ENCODE results near the gene CIB2.
A peak's percentile ranks its signal among the peaks of the same experiment; 100 is the strongest.

CIB2 gene

DNA sequence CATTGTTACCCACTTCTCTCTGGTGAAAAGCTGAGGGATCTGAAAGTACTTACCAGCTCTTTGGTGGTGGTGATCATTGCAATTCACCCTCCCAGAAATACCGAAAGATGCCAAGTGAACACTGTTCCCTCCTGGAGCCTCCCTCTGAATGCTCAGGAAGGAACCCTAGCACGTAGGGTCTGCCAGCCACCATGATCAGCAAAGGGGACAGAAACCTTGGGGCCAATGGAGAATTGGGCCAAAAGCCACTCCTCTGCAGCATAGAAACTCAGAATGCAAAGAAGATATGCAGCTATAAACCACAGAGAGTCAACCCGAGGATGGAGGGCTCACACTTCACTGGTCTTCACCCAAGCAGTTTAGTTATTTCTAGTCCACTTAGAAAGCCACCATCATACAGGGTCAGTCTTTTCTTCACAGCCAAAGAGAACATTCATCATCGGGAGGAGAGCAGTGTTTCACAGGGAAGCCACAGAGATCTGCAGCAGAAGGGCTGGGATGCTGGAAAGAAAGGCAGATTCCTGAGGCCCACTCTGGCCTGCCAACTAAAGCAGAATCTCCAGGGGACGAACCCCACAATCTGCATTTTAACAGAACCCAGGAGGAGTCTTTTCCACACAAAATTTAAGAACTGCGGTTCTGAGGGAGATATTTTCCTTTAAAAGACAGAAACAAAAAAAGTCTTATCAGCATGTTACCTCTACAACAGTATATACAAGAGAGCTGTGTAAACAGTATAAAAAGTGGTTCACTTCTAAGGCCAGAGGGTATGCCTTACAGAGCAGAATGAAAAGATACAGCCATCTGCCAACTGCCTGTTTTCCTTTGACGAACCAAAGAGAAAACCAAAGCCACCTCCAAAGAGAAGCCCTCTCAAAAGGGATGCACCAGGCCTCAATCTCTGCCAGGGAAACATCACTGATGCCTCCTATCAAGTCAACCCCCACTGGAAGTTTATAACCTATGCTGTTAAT lies 65.0 kb downstream of the CIB2 start:
- no peak for DNase-seq (ENCODE audit: low read depth)

DNA sequence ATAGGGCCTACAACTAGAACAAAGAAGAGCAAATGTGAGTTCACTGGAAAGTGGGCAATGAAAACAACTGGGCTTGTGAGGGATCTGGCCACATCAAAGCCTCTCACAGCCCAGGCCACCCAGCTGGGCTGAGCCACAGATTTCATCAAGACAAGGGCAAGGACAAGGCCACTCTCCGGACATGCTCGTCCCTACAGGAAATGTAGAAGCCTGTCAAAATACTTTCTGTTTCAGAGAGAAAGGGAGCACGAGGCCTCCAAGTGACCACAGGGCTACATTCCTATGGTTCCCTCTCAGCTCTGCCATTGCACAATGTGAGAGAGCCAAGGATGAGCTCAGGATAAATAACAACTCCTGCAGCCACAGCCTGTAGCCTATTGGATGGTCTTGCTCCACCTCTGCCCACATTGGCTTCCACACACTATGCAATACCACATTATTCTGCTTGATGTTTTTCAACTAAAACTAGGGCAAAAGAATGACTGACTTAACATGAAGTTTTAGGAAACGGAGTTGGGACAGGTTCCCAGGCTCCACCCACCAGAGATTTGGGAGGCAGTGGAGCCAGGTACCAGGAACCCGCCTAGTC lies 65.9 kb downstream of the CIB2 start:
- peak; percentile 97 for DNase-seq (ENCODE audit: low read depth)

- no peak for DNase-seq (ENCODE audit: low read depth)
These were observed 66.7 kb downstream of the CIB2 start for GRCh38 chr15:78064544-78064943.

DNA sequence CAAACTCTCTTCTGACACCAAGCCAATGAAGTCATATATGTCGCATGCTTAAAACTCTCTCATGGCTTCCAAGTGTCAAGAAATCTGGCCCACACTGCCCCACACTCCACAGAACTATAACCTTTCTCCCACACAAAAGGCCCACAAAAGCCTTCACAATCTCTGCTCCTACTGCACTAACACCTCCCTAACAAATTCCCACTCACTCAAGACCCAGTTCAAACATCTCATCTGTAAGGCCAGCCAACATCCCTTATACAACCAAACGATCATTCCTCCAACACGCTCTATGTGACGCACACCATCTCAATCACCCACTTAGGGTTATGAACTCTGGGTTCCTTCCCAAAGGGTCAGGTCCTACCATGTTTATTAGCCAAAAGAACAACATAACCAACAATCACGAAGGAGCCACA lies 67.3 kb downstream of the CIB2 start:
- no peak for DNase-seq (ENCODE audit: low read depth)

- DNase-seq (ENCODE audit: low read depth): no peak
These were observed 68.0 kb downstream of the CIB2 start for GRCh38 chr15:78063217-78063616.

DNA sequence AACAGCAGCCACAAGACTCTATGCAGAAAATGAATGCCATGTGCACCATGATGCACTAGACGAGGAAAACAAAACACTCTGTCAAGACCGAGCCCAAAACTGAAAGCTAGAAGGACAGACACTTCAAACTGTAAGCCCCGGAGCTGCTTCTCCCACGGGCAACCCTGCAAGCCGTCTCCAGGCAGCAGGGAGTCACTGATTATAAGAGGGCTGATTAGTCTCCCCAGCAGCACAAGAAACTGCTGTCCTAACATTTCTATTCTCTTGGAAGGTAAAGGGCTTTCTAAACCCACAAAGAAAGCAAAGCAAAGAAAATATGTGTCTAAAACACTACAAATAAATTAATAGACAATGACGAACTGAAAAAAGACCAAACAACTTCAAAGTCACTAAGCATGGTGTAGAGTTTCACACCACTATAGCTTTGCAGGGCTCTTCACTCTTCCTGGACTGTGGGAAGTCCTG lies 69.2 kb downstream of the CIB2 start:
- no peak for DNase-seq (ENCODE audit: low read depth)

DNA sequence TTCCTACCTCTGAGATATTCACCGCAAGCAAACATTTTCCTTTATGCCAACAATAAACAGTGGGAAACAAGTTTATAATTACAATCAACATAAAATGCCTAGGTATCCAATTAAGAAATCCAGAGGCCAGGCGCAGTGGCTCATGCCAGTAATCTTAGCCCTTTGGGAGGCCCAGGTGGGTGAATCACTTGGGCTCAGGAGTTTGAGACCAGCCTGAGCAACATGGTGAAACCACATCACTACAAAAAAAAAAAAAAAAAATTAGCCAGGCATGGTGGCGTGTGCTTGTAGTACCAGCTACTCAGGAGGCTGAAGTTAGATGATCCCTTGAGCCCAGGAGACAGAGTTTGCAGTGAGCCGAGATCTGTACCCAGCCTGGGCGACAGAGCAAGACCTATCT lies 71.0 kb downstream of the CIB2 start:
- no peak for DNase-seq (ENCODE audit: low read depth)

DNA sequence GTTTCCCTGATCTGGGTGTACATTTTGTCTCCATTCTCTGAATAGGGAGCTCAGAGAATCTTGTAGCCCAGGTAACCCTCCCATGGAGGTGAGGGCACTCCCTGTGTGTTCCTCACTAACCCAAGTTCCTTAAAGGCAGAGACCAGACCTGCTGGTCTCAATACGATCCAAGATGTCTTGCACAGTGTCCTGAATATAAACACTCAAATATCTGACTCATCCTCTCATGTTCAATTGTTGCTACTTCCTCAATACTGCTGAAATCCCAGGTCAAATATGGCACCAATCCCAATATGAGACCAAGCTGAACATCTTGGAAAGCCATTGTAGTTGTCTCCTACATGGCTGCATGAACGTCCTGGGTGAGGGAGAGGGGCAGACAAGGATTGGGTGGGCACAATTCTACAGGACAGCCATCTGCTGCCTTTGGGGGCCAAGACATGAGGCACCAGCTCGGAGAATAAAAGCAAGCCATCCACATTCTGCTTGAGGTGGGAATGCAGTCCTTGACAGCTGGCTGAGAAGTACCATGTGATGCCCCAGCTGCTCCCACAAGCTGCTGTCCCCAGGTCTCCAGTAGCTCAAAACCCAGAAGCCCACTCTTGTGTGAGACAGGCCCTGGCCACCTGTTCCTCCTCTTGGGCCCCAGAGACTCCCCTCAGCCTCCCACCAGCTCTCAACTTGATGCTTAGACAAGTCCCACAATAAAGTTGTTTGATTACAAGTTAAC lies 72.0 kb downstream of the CIB2 start:
- DNase-seq (ENCODE audit: low read depth): no peak

- no peak for DNase-seq (ENCODE audit: low read depth)
These were observed 72.8 kb downstream of the CIB2 start for GRCh38 chr15:78058401-78058935.

DNA sequence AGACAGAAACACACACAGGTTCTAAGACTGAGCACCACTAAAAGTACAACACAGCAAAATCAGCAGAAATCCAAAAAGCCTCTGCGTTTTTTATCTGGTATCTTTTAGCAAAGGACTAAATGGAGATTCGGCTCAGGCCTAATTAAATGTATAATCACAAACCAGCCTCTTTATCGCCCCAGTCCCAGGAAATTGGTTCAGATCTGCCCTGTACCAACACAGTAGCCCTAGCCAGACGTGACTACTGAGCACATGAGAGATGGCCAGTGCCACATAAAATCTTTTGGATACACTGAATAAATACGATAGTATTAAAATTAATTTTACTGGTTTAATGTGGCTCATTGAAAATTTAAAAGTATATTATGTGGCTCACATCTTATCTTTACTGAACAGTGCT lies 73.4 kb downstream of the CIB2 start:
- DNase-seq (ENCODE audit: low read depth): no peak

GRCh38 chr15:78056714-78057269 lies 74.5 kb downstream of the CIB2 start:
- DNase-seq (ENCODE audit: low read depth): no peak

- no peak for DNase-seq (ENCODE audit: low read depth)
These were observed 75.1 kb downstream of the CIB2 start for GRCh38 chr15:78055919-78056713.

- no peak for DNase-seq (ENCODE audit: low read depth)
These were observed 76.3 kb downstream of the CIB2 start for GRCh38 chr15:78054966-78055365.
